CD4-positive, alpha-beta T cell (primary cell): Measurements from ENCODE around the gene DCAF16. TPM values are rescaled to one million over a fixed set of nuclear protein-coding genes. Genes with fewer than 3 reads are reported as not detected.

Experiments
- ATAC-seq: fragments of 200-7000 bp; cut with Tn5 transposase; one replicate; pipeline ENCODE4 v1.10.0; 2022; ENCODE audit warnings: mild to moderate bottlenecking; ENCODE audit not compliant: poor library complexity
- CTCF ChIA-PET: fragments of 350-600 bp; sonication (Branson Sonifier 250); formaldehyde crosslinking; loops from one replicate; lab custom pipeline; 2021; ENCODE audit warnings: antibody characterized with exemption, inconsistent platforms; lab: Charles Lee
- POLR2A ChIA-PET: fragments of 350-600 bp; sonication (Branson Sonifier 250); formaldehyde crosslinking; loops from one replicate; lab custom pipeline; 2021; ENCODE audit warnings: antibody characterized with exemption, inconsistent platforms; lab: Charles Lee
- DNase-seq, 14 experiments: peaks; one replicate each; pipeline ENCODE4 v3.0.0-alpha.2; 2013 to 2020; ENCODE audit warnings: mixed read lengths in 2 of 14
- H3K27ac ChIP-seq, 2 donors: one replicate each; pipeline versions ENCODE4 v1.5.1 to v1.7.0; 2013; ENCODE audit warnings: low read length in 2 of 2, low read depth in 1 of 2, mild to moderate bottlenecking in 1 of 2
- H3K27me3 ChIP-seq, 2 experiments: 1 replicate in 1 of 2; 2 replicates in 1 of 2; pipeline versions ENCODE4 v1.6.1 to v1.7.0; 2013; ENCODE audit warnings: low read length in 2 of 2, control low read depth in 1 of 2, mild to moderate bottlenecking in 1 of 2, moderate library complexity in 1 of 2; ENCODE audit not compliant: insufficient read depth in 2 of 2, control insufficient read depth in 1 of 2
- H3K36me3 ChIP-seq: one replicate; pipeline ENCODE4 v1.6.1; 2013; ENCODE audit warnings: low read length, control low read depth; ENCODE audit not compliant: insufficient read depth
- H3K4me1 ChIP-seq: one replicate; pipeline ENCODE4 v1.6.1; 2013; ENCODE audit warnings: low read length, control low read depth; ENCODE audit not compliant: insufficient read depth
- H3K4me3 ChIP-seq: one replicate; pipeline ENCODE4 v1.5.1; 2013; ENCODE audit warnings: mild to moderate bottlenecking, low read length, moderate library complexity
- H3K9me3 ChIP-seq, 2 experiments: 1 replicate in 1 of 2; 2 replicates in 1 of 2; pipeline versions ENCODE4 v1.6.1 to v1.7.0; 2013; ENCODE audit warnings: low read length in 2 of 2, mild to moderate bottlenecking in 2 of 2, control low read depth in 1 of 2, moderate library complexity in 1 of 2; ENCODE audit not compliant: control insufficient read depth in 1 of 2, insufficient read depth in 1 of 2
- H3K27ac Mint-ChIP-seq: one replicate; pipeline ENCODE4 v1.8.0; 2020; ENCODE audit warnings: mixed read lengths
- H3K27me3 Mint-ChIP-seq: one replicate; pipeline ENCODE4 v1.8.0; 2021; ENCODE audit warnings: mixed read lengths
- H3K36me3 Mint-ChIP-seq: one replicate; pipeline ENCODE4 v1.8.0; 2021; ENCODE audit warnings: low read depth, mixed read lengths
- H3K4me1 Mint-ChIP-seq: one replicate; pipeline ENCODE4 v1.8.0; 2021; ENCODE audit warnings: low read depth, mixed read lengths
- H3K4me3 Mint-ChIP-seq: one replicate; pipeline ENCODE4 v1.8.0; 2020; ENCODE audit warnings: mild to moderate bottlenecking, mixed read lengths
- H3K9me3 Mint-ChIP-seq: one replicate; pipeline ENCODE4 v1.8.0; 2020; ENCODE audit warnings: mixed read lengths
- intact Hi-C, 2 experiments: fragments of 100-400 bp; cut with DNase I in 1 of 2; cut with micrococcal nuclease in 1 of 2; formaldehyde crosslinking; loops; one replicate each; pipeline versions ENCODE4 v1.15.1 to v1.9.0; 2023 to 2025; cut with DNase I, micrococcal nuclease
- total RNA-seq, 174 experiments: library from RNA in 2 of 174; stranded (reverse) in 2 of 174; gene quantifications; one replicate each; pipeline ENCODE4 v1.2.3 and lab custom pipeline; 2021 to 2026
- TF ChIP-seq, protein P1 (sequence below): fragments of 200-600 bp; IDR thresholded peaks from one replicate; pipeline ENCODE4 v1.8.0; 2022; ENCODE audit warnings: antibody characterized with exemption, mild to moderate bottlenecking

DCAF16 gene
- total RNA-seq, 2 experiments from 2014 or later: 88.5 to 91.4 TPM

DNA sequence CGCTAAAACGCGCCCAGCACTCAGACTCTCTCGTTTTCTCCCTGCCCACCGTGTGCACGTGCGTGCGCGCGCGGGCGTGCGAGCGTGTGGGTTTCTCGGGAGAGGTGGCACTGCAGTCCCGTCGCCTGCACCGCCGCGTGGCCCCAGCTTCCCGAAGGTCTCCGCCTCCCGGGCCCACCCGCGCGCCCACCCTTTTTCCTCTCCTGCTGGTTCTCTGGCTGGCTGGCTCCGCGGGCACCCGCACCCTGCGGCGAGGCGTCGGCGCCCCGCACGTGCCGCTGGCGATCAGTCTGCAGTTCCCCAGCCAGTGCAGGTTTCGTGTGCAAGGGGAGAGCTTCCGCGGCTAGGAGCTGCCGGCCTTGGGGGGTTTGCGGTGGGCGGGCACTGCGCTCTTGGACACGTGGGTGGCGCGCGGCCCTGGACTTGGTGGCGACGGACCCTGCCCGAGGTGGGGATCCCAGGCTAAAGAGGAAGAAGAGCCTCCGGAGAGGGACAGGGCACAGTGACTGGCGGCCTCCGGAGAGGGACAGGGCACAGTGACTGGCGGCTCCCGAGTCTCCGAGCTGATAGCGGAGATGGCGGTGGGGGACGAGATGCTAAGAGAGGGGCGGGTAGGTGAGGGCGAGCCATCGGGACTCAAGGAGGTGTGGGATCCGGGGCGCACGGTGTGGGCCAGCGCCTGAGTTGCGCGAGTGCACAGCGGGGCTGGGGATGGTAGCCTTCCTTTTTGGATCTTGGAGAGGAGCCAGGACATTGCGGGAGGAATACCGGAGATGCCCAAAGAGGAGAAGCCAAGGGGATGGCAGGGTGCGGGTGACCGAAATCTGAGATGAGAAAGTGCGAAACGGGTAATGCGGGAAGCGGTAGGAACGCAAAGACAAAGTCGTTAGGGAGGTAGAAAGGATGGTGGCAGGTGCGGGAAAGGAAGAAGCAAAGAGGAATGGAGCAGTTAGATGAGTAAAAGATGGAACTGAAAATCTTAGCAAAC, 29.0 kb downstream of the DCAF16 start, which contains the start of gene FAM184B:
Gene FAM184B (minus strand): TSS at position 322 of the 988 bp plus-strand sequence. CDS start 322 bp downstream, outside the sequence.
- DNase-seq (no peak), ATAC-seq (no peak)
- H3K27ac ChIP-seq: no peak within 1 kb of the TSS
- H3K4me3 Mint-ChIP-seq: no peak within 1 kb of the TSS
- H3K4me3 ChIP-seq: no peak within 1 kb of the TSS
- TF ChIP-seq, protein P1, sequence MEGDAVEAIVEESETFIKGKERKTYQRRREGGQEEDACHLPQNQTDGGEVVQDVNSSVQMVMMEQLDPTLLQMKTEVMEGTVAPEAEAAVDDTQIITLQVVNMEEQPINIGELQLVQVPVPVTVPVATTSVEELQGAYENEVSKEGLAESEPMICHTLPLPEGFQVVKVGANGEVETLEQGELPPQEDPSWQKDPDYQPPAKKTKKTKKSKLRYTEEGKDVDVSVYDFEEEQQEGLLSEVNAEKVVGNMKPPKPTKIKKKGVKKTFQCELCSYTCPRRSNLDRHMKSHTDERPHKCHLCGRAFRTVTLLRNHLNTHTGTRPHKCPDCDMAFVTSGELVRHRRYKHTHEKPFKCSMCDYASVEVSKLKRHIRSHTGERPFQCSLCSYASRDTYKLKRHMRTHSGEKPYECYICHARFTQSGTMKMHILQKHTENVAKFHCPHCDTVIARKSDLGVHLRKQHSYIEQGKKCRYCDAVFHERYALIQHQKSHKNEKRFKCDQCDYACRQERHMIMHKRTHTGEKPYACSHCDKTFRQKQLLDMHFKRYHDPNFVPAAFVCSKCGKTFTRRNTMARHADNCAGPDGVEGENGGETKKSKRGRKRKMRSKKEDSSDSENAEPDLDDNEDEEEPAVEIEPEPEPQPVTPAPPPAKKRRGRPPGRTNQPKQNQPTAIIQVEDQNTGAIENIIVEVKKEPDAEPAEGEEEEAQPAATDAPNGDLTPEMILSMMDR: no peak
- ChIA-PET POLR2A (no interaction called here), CTCF (no interaction called here)
- H3K27me3 Mint-ChIP-seq: peaks cover 48% of the 10 kb centered on the region
- no peaks in the 10 kb centered on the region for H3K9me3 Mint-ChIP-seq
- H3K36me3 Mint-ChIP-seq: no peaks in the 10 kb centered on the region
- H3K36me3 ChIP-seq: no peaks in the 10 kb centered on the region
- peaks cover 16% of the 10 kb centered on the region for H3K4me1 Mint-ChIP-seq
- peaks cover 26 to 42% of the 10 kb centered on the region in 2 experiments for H3K27me3 ChIP-seq
- intact Hi-C loops: no loop called here
- peaks cover 18% of the 10 kb centered on the region for H3K4me1 ChIP-seq
- no peak within 1 kb of the TSS for H3K27ac Mint-ChIP-seq
- peaks cover 0 to 10% of the 10 kb centered on the region in 2 experiments for H3K9me3 ChIP-seq

DNA sequence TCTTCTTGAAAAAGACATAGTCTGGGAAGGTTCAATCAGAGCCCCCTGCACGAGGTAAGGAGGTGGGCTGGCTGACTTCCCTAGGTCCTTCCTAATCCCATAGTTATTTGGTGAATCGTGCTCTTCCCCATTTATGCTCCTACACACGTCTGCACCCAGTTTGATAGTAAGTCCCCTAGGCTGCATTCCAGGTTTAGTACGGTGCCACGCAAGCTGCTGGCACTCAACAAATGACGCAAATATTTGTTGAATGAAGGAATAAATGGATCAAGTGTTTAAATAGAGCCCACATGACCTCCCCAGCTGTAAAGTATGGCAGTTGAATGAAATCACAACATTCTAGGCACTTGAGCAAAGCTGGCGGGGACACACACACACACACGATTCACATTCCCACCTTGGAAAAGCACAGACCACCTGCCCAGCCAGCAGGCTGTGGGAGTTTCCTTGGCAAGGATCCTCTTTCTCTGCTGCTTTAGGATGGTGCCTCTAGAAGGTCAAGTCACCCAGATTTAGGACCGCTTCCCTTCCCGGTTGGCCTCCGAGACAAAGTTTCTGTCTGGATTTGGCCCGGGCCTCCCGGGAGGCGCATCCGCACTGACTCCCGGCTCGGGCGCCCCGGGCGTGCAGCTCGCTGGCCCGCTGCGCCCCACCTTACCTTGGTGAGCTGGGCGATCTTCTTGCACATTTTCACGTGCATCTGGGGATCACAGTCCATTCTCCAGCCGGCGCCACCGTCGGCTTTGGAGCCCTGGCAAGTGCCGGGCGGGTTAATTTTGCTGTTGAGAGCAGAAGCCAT, 29.9 kb downstream of the DCAF16 start:
- DNase-seq (no peak), ATAC-seq (no peak)
- Mint-ChIP-seq H3K36me3 (no peaks in the 10 kb centered on the region), H3K9me3 (no peaks in the 10 kb centered on the region), H3K4me1 (peaks cover 13% of the 10 kb centered on the region), H3K27ac (no peak overlapping the region), H3K27me3 (peaks cover 48% of the 10 kb centered on the region), H3K4me3 (no peak overlapping the region)
- ChIA-PET CTCF (no interaction called here), POLR2A (no interaction called here)
- H3K4me1 ChIP-seq: peaks cover 12% of the 10 kb centered on the region
- intact Hi-C loops: no loop called here
- no peak overlapping the region for H3K4me3 ChIP-seq
- TF ChIP-seq, protein P1: no peak
- H3K9me3 ChIP-seq: peaks cover 0 to 10% of the 10 kb centered on the region in 2 experiments
- H3K27ac ChIP-seq: no peak overlapping the region
- H3K36me3 ChIP-seq: no peaks in the 10 kb centered on the region
- H3K27me3 ChIP-seq: peaks cover 26 to 42% of the 10 kb centered on the region in 2 experiments

DNA sequence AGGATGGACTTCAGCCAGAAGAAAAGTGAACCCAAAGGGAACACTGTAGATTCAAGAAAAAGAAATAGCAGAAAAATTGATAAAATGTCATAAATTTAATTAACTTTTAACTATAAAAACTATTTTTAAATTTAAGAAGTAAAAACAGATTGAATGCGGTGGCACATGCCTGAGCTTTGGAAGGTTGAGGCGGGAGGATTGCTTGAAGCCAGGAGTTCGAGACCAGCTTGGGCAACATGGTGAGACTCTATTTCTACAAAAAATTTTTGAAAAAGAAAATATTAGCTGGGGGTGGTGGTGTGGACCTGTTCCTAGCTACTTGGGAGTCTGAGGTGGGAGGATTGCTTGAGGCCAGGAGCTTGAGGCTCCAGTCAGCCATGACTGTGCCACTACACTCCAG, 32.1 kb downstream of the DCAF16 start:
- peaks cover 13% of the 10 kb centered on the region for H3K4me1 Mint-ChIP-seq

More for the DNA sequence above, 32.1 kb downstream of the DCAF16 start:
- H3K27me3 ChIP-seq: peaks cover 26 to 40% of the 10 kb centered on the region in 2 experiments
- ChIA-PET POLR2A (no interaction called here), CTCF (no interaction called here)
- ATAC-seq (no peak), DNase-seq (no peak)
- TF ChIP-seq, protein P1: no peak
- Mint-ChIP-seq H3K9me3 (no peaks in the 10 kb centered on the region), H3K27ac (no peak overlapping the region), H3K27me3 (peaks cover 47% of the 10 kb centered on the region), H3K4me3 (no peak overlapping the region), H3K36me3 (no peaks in the 10 kb centered on the region)
- H3K27ac ChIP-seq: no peak overlapping the region
- intact Hi-C loops: no loop called here
- peaks cover 0 to 10% of the 10 kb centered on the region in 2 experiments for H3K9me3 ChIP-seq
- H3K36me3 ChIP-seq: no peaks in the 10 kb centered on the region
- no peak overlapping the region for H3K4me3 ChIP-seq
- peaks cover 12% of the 10 kb centered on the region for H3K4me1 ChIP-seq
